Stimulated activated CD8-positive, alpha-beta memory T cell treated with anti-CD3 and anti-CD28 coated beads, Interleukin-12 subunit alpha, Interleukin-12 subunit beta, amount 100 ng/mL, for 24 hours (primary cell): ENCODE results near the gene NKG7.

Source experiments
- DNase-seq: peaks from one replicate; pipeline ENCODE4 v3.0.0-alpha.2; 2020; ENCODE audit errors: extremely low read depth

The NKG7 gene

GRCh38 chr19:51361239-51361638 is 11.2 kb downstream of the NKG7 start:
- DNase-seq, result no peak

DNA sequence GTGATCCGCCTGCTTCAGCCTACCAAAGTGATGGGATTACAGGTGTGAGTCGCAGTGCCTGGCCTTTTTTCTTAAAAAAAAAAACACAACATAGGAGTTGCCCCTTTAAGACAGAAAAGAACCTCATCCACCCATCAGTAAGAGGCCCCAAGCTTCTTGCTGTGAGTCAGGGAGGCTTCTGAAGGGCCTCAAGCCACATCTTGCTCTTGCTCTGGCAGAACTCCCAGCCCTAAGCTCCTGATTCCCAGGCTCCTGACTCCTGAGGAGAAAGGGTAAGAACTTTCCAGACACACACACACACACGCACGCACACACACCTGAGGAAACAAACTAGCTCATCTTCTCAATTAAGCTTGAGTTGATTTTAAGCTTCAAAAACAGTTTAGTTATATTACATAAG is 13.2 kb downstream of the NKG7 start:
- DNase-seq, result no peak

DNA sequence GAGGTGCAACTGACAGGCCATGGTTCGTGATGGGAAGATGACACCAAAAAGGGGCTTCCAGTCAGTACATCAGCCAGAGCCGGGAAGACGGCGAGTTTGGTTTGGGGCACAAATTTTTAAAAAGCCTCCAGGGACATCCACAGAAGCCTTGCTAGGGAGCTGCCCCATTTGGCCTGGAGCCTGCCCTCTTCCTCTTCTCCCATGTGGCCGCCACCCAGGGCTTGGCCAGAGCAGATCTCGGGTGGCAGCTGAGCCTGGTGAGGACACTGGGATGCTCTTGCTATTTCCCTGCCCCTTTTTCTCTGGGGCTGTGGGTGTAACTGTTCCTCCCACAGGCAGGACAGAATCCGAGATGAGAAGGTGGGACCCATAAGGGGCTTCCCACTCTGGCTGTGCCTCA is 14.5 kb downstream of the NKG7 start:
- DNase-seq, result no peak

GRCh38 chr19:51356159-51356801 is 16.2 kb downstream of the NKG7 start:
- DNase-seq, result no peak

DNA sequence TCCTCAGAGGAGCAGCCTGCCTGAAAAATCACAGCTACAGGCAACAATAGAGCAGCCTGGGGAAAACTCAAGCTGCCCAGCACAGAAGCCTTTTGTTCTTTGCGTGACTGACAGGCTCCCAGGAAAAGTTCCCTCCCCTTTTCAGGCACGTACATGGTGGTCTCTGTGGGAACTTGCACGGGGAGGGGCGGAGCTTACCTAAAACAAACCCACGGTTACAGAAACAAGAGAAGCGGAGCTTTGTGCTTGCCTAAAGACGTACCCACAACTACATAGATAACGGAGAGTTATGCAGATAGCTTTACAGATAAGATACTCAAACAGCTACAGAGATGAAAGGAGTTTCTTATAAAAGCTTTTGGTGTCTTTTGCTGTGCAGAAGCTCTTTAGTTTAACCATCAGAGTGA is 17.7 kb downstream of the NKG7 start:
- DNase-seq, result no peak

DNA sequence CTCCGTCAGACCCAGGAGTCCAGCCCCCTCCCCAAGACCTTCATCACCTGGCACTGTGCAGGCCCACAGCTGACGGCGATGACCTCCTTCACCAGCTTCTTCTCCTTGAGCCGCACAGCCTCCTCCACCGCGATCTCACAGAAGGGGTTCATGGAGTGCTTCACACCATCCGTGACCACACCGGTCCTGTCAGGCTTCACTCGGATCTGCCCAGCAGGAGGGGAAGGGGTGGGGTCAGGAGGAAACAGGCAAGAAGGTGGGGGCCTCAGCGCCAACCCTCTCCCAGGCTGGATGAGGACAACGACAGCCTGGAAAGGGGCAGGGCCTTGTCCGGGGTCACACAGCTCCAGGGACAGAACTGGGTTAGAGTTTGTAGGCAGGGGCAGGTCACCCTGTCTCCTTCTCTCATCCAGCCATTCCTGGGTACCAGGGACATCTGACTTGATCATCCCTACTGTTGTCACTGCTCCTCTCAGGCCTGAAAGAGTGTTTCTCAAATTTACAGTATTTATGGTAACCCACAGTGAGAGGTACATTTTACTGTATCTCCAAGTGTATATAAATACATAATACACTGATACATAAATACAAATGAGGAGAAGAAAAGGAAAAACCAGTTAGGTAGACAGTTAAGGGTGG is 18.2 kb downstream of the NKG7 start:
- DNase-seq, result no peak

- no peak for DNase-seq
Measured at GRCh38 chr19:51352783-51353360, 19.6 kb downstream of the NKG7 start.

DNA sequence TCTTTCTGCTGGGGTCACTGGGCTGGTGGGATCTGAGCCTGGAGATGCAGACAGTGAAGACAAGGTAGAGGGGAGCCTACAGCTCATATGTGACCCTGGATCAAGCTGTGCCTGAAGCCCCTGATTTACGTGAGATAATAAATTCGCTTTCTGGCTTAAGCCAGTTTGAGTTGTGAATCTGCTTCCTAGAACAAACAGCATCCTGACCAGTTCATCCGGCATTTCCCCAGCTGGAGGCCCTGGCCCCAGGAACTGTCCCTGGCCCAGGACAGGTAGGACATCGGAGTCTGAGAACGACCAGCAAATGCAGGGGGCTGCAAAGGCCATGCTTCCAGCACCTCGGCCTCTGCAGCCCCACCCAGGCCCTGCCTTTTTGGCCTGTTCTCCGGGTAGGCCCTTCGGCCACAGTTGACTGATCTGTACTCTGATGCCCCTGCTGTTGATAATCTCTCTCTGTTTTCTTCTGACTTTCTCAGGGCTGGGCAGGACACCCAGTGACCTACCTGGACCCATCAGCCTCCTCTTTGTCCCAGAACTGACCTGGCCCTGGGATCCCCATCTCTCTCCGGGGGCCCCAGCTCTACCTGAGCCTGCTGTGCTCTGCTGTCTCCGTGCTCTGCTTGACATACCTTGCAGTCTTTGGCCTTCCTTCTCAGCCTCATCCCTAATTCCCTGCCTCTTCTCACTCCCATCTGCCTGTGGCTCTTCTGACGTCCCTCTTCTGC is 21.0 kb downstream of the NKG7 start:
- DNase-seq, result no peak

GRCh38 chr19:51347209-51347928 is 25.1 kb downstream of the NKG7 start:
- DNase-seq, result no peak

DNA sequence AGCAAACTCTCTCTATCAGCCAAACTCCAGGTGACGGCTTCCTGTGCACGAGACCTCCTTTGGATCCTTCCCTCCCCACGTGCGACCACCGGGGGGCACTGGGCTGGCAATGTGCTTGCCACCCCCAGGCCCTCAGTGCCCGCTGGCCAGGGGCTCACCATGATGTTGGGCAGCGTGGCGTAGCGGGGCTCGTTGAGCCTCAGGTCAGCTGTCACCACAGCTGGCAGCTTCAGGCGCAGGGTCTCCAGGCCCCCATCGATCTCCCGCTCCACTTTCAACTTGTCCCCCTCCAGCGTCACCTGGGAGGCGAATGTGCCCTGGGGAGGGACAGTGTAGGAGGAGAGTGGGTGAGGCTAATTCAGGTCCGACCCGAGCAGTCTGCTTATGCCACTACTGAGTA is 25.7 kb downstream of the NKG7 start:
- DNase-seq, result no peak

DNA sequence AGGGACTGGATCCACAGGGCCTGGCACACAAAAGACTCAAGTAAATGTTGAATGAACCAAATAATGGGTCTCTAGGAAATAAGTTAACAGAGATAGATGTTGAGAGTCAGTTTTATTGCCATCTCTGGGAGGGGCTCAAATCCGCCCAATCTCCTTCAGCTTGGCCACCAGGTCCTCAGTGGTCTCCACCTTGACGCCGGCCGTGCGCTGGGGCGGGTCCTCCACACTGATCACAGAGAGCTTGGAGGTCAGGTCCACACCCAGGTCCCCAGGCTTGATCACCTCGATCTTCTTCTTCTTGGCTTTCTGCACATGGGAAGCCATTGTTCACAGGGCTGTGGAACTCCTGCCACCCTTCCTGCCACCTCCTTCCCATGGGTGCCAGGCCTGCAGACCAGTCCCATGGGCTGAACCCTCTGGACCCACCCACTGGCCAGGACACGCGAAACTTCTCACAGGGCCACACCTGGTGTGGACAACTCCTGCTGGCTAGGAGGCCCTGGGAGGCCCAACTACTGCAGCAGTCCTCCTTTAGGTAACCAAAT is 27.3 kb downstream of the NKG7 start:
- no peak for DNase-seq

GRCh38 chr19:51342631-51343569 is 29.6 kb downstream of the NKG7 start:
- DNase-seq, result no peak

DNA sequence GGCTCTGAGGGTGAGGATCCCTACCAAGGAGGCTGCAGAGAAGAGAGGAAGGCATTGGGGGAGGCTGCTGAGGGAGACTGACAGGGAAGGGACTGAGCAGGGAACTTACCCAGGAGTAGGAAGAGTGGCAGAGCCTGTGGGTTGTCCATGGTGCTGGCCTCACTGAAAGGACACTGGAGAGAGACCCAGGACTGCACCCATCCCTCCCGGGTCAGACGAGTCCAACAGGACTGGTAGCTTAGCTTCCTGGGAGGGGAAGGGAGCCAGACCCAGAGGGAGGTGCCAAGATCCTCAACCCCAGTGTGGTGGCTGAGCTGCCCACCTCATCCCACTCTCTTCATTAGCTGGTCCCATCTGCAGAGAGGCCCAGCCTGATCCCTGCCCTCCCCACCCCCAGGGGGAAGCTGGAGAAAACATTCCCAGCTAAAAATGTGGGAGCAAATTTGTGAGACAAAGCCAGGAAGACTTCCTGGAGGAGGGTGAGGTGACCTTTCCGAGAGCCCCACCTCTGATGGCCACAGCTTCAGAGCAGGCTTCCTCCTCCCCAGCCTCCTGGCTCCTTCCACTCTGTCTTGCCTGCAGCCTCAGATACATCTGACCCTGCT is 30.4 kb downstream of the NKG7 start, which contains the start of gene VSIG10L:
VSIG10L (minus strand) TSS at position 164 of the 605 bp plus-strand sequence; CDS start at position 149, 15 bp downstream.
- DNase-seq, result no peak

DNA sequence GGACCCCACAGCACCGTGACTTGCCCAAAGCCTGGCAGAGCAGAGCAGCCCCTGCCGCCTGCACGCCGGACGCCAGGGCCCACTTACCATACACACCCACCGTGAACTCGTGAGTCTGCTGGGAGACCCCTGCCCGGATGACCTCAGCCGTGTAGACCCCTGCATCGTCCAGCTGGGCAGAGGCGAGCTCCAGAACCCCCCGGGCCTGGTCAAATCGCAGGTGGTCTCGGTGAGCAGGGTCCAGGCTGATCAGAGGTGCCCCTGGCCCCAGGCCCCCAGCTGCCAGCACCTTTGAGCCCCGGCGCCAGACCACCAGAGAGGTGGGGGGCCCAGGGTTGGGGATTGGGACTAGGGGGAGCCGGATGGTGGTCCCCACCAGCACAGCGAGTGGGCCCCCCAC is 31.4 kb downstream of the NKG7 start:
- no peak for DNase-seq

GRCh38 chr19:51339687-51340656 is 32.5 kb downstream of the NKG7 start:
- DNase-seq, result peak; percentile 93

- DNase-seq, result no peak
Measured at GRCh38 chr19:51339313-51339686, 33.2 kb downstream of the NKG7 start.

GRCh38 chr19:51338563-51339312 is 33.7 kb downstream of the NKG7 start:
- peak; percentile 69 for DNase-seq

- DNase-seq, result no peak
Measured at GRCh38 chr19:51337861-51338562, 34.4 kb downstream of the NKG7 start.
